H1 (cell line): ENCODE measurements around the gene TARS2. TPM values are rescaled to one million over a fixed set of nuclear protein-coding genes. Genes with fewer than 3 reads are reported as not detected.

Experiments used
- CTCF ChIA-PET: fragments of 300-600 bp; sonication (Branson Sonifier 250); formaldehyde crosslinking; loops from one replicate; lab custom pipeline; 2021; ENCODE audit not compliant: partially characterized antibody; lab: Charles Lee
- POLR2A ChIA-PET: fragments of 300-600 bp; sonication (Branson Sonifier 250); formaldehyde crosslinking; loops from one replicate; lab custom pipeline; 2021; ENCODE audit warnings: inconsistent platforms; ENCODE audit not compliant: partially characterized antibody; lab: Charles Lee
- DNase-seq, 2 experiments: peaks; one replicate each; pipeline versions ENCODE4 v3.0.0 to v3.0.0-alpha.2; 2010 to 2022; ENCODE audit warnings: low spot score in 2 of 2, low read depth in 1 of 2, mixed read lengths in 1 of 2
- FAIRE-seq: peaks from 2 replicates; lab custom pipeline; 2011; peaks lifted over from hg19 to GRCh38; lab: Jason Lieb, UNC
- H2AFZ ChIP-seq: 2 replicates; pipeline ENCODE4 v1.8.1; 2012; ENCODE audit warnings: low read length, inconsistent platforms
- H2AK5ac ChIP-seq: 2 replicates; pipeline ENCODE4 v1.6.1; 2013; ENCODE audit warnings: low read depth, low read length
- H2BK120ac ChIP-seq: replicated peaks from 2 replicates; pipeline ENCODE3; 2013; ENCODE audit warnings: low read depth, low read length, inconsistent platforms
- H2BK12ac ChIP-seq: 2 replicates; pipeline ENCODE4 v1.6.1; 2013; ENCODE audit warnings: low read depth, low read length
- H2BK15ac ChIP-seq: 2 replicates; pipeline ENCODE4 v1.6.1; 2013; ENCODE audit warnings: low read length
- H2BK20ac ChIP-seq: 2 replicates; pipeline ENCODE4 v1.6.1; 2013; ENCODE audit warnings: low read length
- H2BK5ac ChIP-seq: 2 replicates; pipeline ENCODE4 v1.6.1; 2013; ENCODE audit warnings: low read depth, low read length
- H3K14ac ChIP-seq: 2 replicates; pipeline ENCODE4 v1.6.1; 2013; ENCODE audit warnings: inconsistent platforms; ENCODE audit not compliant: insufficient read length
- H3K18ac ChIP-seq: 2 replicates; pipeline ENCODE4 v1.6.1; 2013; ENCODE audit warnings: low read length; ENCODE audit errors: extremely low read depth
- H3K23ac ChIP-seq: 2 replicates; pipeline ENCODE4 v1.6.1; 2013; ENCODE audit warnings: inconsistent platforms; ENCODE audit not compliant: insufficient read length
- H3K23me2 ChIP-seq: 2 replicates; pipeline ENCODE4 v1.6.1; 2013; ENCODE audit warnings: low read depth, low read length
- H3K27ac ChIP-seq: 2 replicates; pipeline ENCODE4 v1.6.1; 2011; ENCODE audit warnings: low read depth, low read length, inconsistent platforms
- H3K27me3 ChIP-seq, 4 experiments: replicated peaks in 1 of 4; 1 replicate in 1 of 4; 2 replicates in 3 of 4; pipeline versions ENCODE4 v1.6.1 to v1.8.1; 2011 to 2013; ENCODE audit warnings: low read length in 3 of 4, mild to moderate bottlenecking in 3 of 4, inconsistent platforms in 2 of 4, mixed read lengths in 2 of 4, moderate library complexity in 1 of 4; ENCODE audit not compliant: control insufficient read depth in 3 of 4, insufficient read depth in 3 of 4; ENCODE audit errors: extremely low read depth in 1 of 4
- H3K36me3 ChIP-seq, 4 experiments: 2 replicates each; pipeline versions ENCODE4 v1.6.1 to v1.8.1; 2011 to 2013; ENCODE audit warnings: mild to moderate bottlenecking in 4 of 4, low read length in 3 of 4, moderate library complexity in 2 of 4, control low read depth in 1 of 4, inconsistent platforms in 1 of 4; ENCODE audit not compliant: insufficient read depth in 4 of 4, control insufficient read depth in 2 of 4
- H3K4ac ChIP-seq: replicated peaks from 2 replicates; pipeline ENCODE3; 2013; ENCODE audit warnings: low read length, low read depth, mixed read lengths, inconsistent platforms; ENCODE audit not compliant: insufficient read length
- H3K4me1 ChIP-seq, 4 experiments: replicated peaks in 1 of 4; 1 replicate in 1 of 4; 2 replicates in 3 of 4; pipeline versions ENCODE4 v1.6.1 to v1.8.1; 2011 to 2013; ENCODE audit warnings: low read length in 3 of 4, inconsistent platforms in 2 of 4, mixed read lengths in 1 of 4; ENCODE audit not compliant: insufficient read depth in 4 of 4, control insufficient read depth in 3 of 4
- H3K4me2 ChIP-seq, 2 experiments: 2 replicates each; pipeline versions ENCODE4 v1.6.1 to v1.8.1; 2011 to 2013; ENCODE audit warnings: low read depth in 2 of 2, low read length in 2 of 2, control low read depth in 1 of 2, inconsistent platforms in 1 of 2, mild to moderate bottlenecking in 1 of 2; ENCODE audit not compliant: insufficient read depth in 1 of 2
- H3K4me3 ChIP-seq, 4 experiments: fragments of 200-600, 300-600 bp in 1 of 4; sonication (generic), shearing (Covaris generic), sonication (Bioruptor Twin) in 1 of 4; 2 replicates each; pipeline versions ENCODE4 v1.5.1 to v1.8.1; 2011 to 2016; ENCODE audit warnings: low read length in 4 of 4, low read depth in 3 of 4, control low read depth in 2 of 4, inconsistent platforms in 2 of 4, mild to moderate bottlenecking in 2 of 4, mixed read lengths in 1 of 4, moderate library complexity in 1 of 4; ENCODE audit not compliant: insufficient read depth in 2 of 4; ENCODE audit errors: extremely low read depth in 1 of 4
- H3K56ac ChIP-seq: replicated peaks from 2 replicates; pipeline ENCODE3; 2013; ENCODE audit warnings: low read depth, mild to moderate bottlenecking, mixed read lengths, low read length, inconsistent platforms; ENCODE audit not compliant: insufficient read length
- H3K79me1 ChIP-seq: 2 replicates; pipeline ENCODE4 v1.6.1; 2013; ENCODE audit warnings: low read depth, low read length, control low read depth
- H3K79me2 ChIP-seq, 2 experiments: 2 replicates each; pipeline versions ENCODE4 v1.6.1 to v1.8.1; 2012 to 2013; ENCODE audit warnings: low read length in 2 of 2, mild to moderate bottlenecking in 2 of 2, inconsistent platforms in 1 of 2; ENCODE audit not compliant: insufficient read depth in 2 of 2, control insufficient read depth in 1 of 2
- H3K9ac ChIP-seq, 4 experiments: replicated peaks in 1 of 4; 1 replicate in 1 of 4; 2 replicates in 3 of 4; pipeline versions ENCODE4 v1.6.1 to v1.8.1; 2011 to 2013; ENCODE audit warnings: low read depth in 3 of 4, low read length in 3 of 4, control low read depth in 2 of 4, mild to moderate bottlenecking in 2 of 4, moderate library complexity in 2 of 4, inconsistent platforms in 1 of 4; ENCODE audit errors: extremely low read depth in 1 of 4
- H3K9me3 ChIP-seq, 2 experiments: 2 replicates each; pipeline versions ENCODE4 v1.6.1 to v1.8.1; 2012 to 2013; ENCODE audit warnings: mild to moderate bottlenecking in 2 of 2, moderate library complexity in 2 of 2, control low read depth in 1 of 2, inconsistent platforms in 1 of 2, low read depth in 1 of 2, low read length in 1 of 2, mixed read lengths in 1 of 2; ENCODE audit not compliant: insufficient read depth in 2 of 2
- H4K20me1 ChIP-seq, 2 experiments: replicated peaks in 1 of 2; 2 replicates each; pipeline versions ENCODE3 to v1.8.1; 2011 to 2013; ENCODE audit warnings: inconsistent platforms in 2 of 2, low read length in 2 of 2, mild to moderate bottlenecking in 1 of 2; ENCODE audit not compliant: insufficient read depth in 2 of 2, control insufficient read depth in 1 of 2
- H4K5ac ChIP-seq: 2 replicates; pipeline ENCODE4 v1.6.1; 2013; ENCODE audit warnings: low read length, low read depth, mixed read lengths, inconsistent platforms; ENCODE audit not compliant: insufficient read length
- H4K8ac ChIP-seq: 2 replicates; pipeline ENCODE4 v1.8.0; 2013; ENCODE audit warnings: mild to moderate bottlenecking, moderate library complexity, low read length, inconsistent platforms; ENCODE audit not compliant: insufficient read depth; ENCODE audit errors: extremely low read depth
- H4K91ac ChIP-seq: replicated peaks from 2 replicates; pipeline ENCODE3; 2013; ENCODE audit warnings: low read length, mixed read lengths, inconsistent platforms; ENCODE audit not compliant: insufficient read length
- SP2 ChIP-seq: IDR thresholded peaks from 2 replicates; pipeline ENCODE4 v1.6.1; 2012; ENCODE audit warnings: mild to moderate bottlenecking, low read length, inconsistent platforms
- TBP ChIP-seq: IDR thresholded peaks from 2 replicates; pipeline ENCODE4 v1.6.1; 2011; ENCODE audit warnings: low read depth, low read length, improper control_type of control experiment
- WGBS, 2 experiments: shearing (Covaris generic) in 1 of 2; methylation state at CpG; one replicate each; pipeline versions ENCODE4 v1.1.6 to v1.1.7; 2013 to 2015; ENCODE audit warnings: low lambda C conversion rate in 2 of 2, mixed read lengths in 2 of 2, inconsistent platforms in 1 of 2, low coverage in 1 of 2, missing lambda C conversion rate in 1 of 2; ENCODE audit not compliant: insufficient replicate concordance in 2 of 2, insufficient coverage in 1 of 2, insufficient read length in 1 of 2; ENCODE audit errors: extremely low coverage in 1 of 2, missing lambda C conversion rate in 1 of 2; 5-methylcytosine and 5-hydroxymethylcytosine counted together
- polyA plus RNA-seq, 7 experiments: library from polyadenylated mRNA; depleted of rRNA in 3 of 7; stranded (reverse) in 5 of 7; unstranded in 2 of 7; fragments of >200 nt in 5 of 7; fragments of 200-250 nt in 2 of 7; gene quantifications; 1 replicate in 5 of 7; 2 replicates in 1 of 7; 4 replicates in 1 of 7; pipeline versions ENCODE4 v1.2.1 to v1.2.3, GENCODE V29; 2011 to 2013; ENCODE audit warnings: missing spikeins in 2 of 7, mixed read lengths in 2 of 7
- total RNA-seq: library from RNA; stranded (reverse); fragmentation: NEBNext Ultra II Directional; extraction: Animal tissue kit (Norgen Biotek cat#: 25700); gene quantifications from 2 replicates; pipeline ENCODE4 v1.2.1, GENCODE V29; 2021

Gene TARS2
- total and polyA plus RNA-seq, 2 of the 8 experiments (the other 6 are each of a cell fraction or from before 2014, with no cell fraction given), result 38.9 to 39.1 TPM

- ChIA-PET POLR2A (interaction anchor here (1.1 to 2.7 kb wide), 3 partner anchors 15 to 48 kb away, joined by 3 to 10 read pairs (median 4); partner anchors contain the start of genes FALEC and MCL1), CTCF (interaction anchor here (0.7 to 14.2 kb wide), 9 partner anchors 13 to 283 kb away, joined by 3 to 253 read pairs (median 10); partner anchors contain the start of genes ADAMTSL4, ECM1 and FALEC)
- Histone ChIP-seq H2AFZ (no peak overlapping the region), H2BK12ac (no peak overlapping the region), H4K91ac (no peak overlapping the region), H2BK5ac (no peak overlapping the region), H3K18ac (no peak overlapping the region), H3K36me3 (no peaks in the 10 kb centered on the region), H2BK120ac (no peak overlapping the region), H3K4me1 (peaks cover 0 to 2% (median 0%) of the 10 kb centered on the region in 4 experiments; a peak in 3 of 7 replicates), H3K9ac (no peak overlapping the region), H4K20me1 (no peaks in the 10 kb centered on the region), H3K4me2 (no peak overlapping the region), H3K14ac (no peak overlapping the region), H4K8ac (no peak overlapping the region), H4K5ac (no peak overlapping the region), H3K9me3 (no peaks in the 10 kb centered on the region), H3K79me1 (no peaks in the 10 kb centered on the region), H3K27me3 (no peaks in the 10 kb centered on the region), H2BK20ac (no peak overlapping the region), H3K23ac (no peak overlapping the region), H3K23me2 (no peaks in the 10 kb centered on the region), H3K4me3 (no peak overlapping the region), H3K56ac (no peak overlapping the region), H3K27ac (no peak overlapping the region), H2AK5ac (no peak overlapping the region), H3K4ac (no peak overlapping the region), H3K79me2 (no peaks in the 10 kb centered on the region), H2BK15ac (no peak overlapping the region)
- 96% methylated on average over 14 of the region's 14 CpGs; no CpG with 5 or more reads in 1 of the 2 experiments for WGBS, 2 experiments
- FAIRE-seq, result no peak
- no peak for DNase-seq
- TF ChIP-seq TBP (no peak), SP2 (no peak)
Measured at GRCh38 chr1:150530491-150531159, 43.4 kb downstream of the TARS2 start.
